Liver (tissue), 9 donors: ENCODE data around the gene PSEN1. TPM values are rescaled to one million over a fixed set of nuclear protein-coding genes. Genes with fewer than 3 reads are reported as not detected.

ENCODE experiments used
- DNase-seq: peaks from one replicate; pipeline ENCODE4 v3.0.0-alpha.2; 2017; ENCODE audit warnings: low spot score
- H3K27ac ChIP-seq, 2 donors: one replicate each; pipeline ENCODE4 v1.7.0; 2013; ENCODE audit warnings: inconsistent platforms in 2 of 2, low read length in 2 of 2, control low read depth in 1 of 2, low read depth in 1 of 2, mild to moderate bottlenecking in 1 of 2
- H3K27me3 ChIP-seq, 4 donors: one replicate each; pipeline versions ENCODE4 v1.6.1 to v1.7.0; 2013; ENCODE audit warnings: low read length in 3 of 4, inconsistent platforms in 1 of 4, mild to moderate bottlenecking in 1 of 4, moderate library complexity in 1 of 4; ENCODE audit not compliant: control insufficient read depth in 4 of 4, insufficient read depth in 4 of 4
- H3K36me3 ChIP-seq, 4 donors: one replicate each; pipeline versions ENCODE4 v1.6.1 to v1.7.0; 2013; ENCODE audit warnings: low read length in 3 of 4, mild to moderate bottlenecking in 3 of 4, low read depth in 1 of 4, moderate library complexity in 1 of 4; ENCODE audit not compliant: control insufficient read depth in 4 of 4, insufficient read depth in 3 of 4
- H3K4me1 ChIP-seq, 4 donors: one replicate each; pipeline versions ENCODE4 v1.6.1 to v1.7.0; 2013; ENCODE audit warnings: low read length in 3 of 4, mild to moderate bottlenecking in 3 of 4, moderate library complexity in 1 of 4; ENCODE audit not compliant: control insufficient read depth in 4 of 4, insufficient read depth in 4 of 4
- H3K4me3 ChIP-seq, 3 donors: one replicate each; pipeline versions ENCODE4 v1.6.1 to v1.7.0; 2013; ENCODE audit warnings: low read length in 3 of 3, control low read depth in 1 of 3, low read depth in 1 of 3, mild to moderate bottlenecking in 1 of 3
- H3K9ac ChIP-seq, 2 donors: one replicate each; pipeline ENCODE4 v1.7.0; 2013; ENCODE audit warnings: low read length in 2 of 2, mild to moderate bottlenecking in 2 of 2, moderate library complexity in 2 of 2, control low read depth in 1 of 2, low read depth in 1 of 2
- H3K9me3 ChIP-seq, 4 donors: one replicate each; pipeline versions ENCODE4 v1.6.1 to v1.7.0; 2013; ENCODE audit warnings: low read length in 3 of 4; ENCODE audit not compliant: control insufficient read depth in 4 of 4
- EGR1 ChIP-seq, 2 donors: IDR thresholded peaks; 2 replicates each; pipeline ENCODE4 v1.6.1; 2016 to 2018; ENCODE audit warnings: antibody characterized with exemption in 2 of 2, low read depth in 2 of 2
- FOXA1 ChIP-seq: IDR thresholded peaks from 2 replicates; pipeline ENCODE4 v1.6.1; 2016; ENCODE audit warnings: antibody characterized with exemption
- GABPA ChIP-seq, 2 donors: IDR thresholded peaks in 1 of 2; conservative IDR thresholded peaks in 1 of 2; 2 replicates each; pipeline ENCODE4 v1.6.1; 2016; ENCODE audit warnings: antibody characterized with exemption in 2 of 2, mild to moderate bottlenecking in 1 of 2, moderate library complexity in 1 of 2
- HNF4A ChIP-seq, 2 donors: conservative IDR thresholded peaks; 2 replicates each; pipeline ENCODE4 v1.6.1; 2016; ENCODE audit warnings: antibody characterized with exemption in 2 of 2, mild to moderate bottlenecking in 2 of 2
- HNF4G ChIP-seq: IDR thresholded peaks from 2 replicates; pipeline ENCODE4 v1.6.1; 2016; ENCODE audit warnings: antibody characterized with exemption
- JUND ChIP-seq, 2 donors: IDR thresholded peaks; 2 replicates each; pipeline ENCODE4 v1.6.1; 2016; ENCODE audit warnings: antibody characterized with exemption in 2 of 2
- NR2F2 ChIP-seq: IDR thresholded peaks from 2 replicates; pipeline ENCODE4 v1.6.1; 2016; ENCODE audit warnings: antibody characterized with exemption
- SP1 ChIP-seq: IDR thresholded peaks from 2 replicates; pipeline ENCODE4 v1.6.1; 2018; ENCODE audit warnings: antibody characterized with exemption, mild to moderate bottlenecking
- YY1 ChIP-seq: IDR thresholded peaks from 2 replicates; pipeline ENCODE4 v1.6.1; 2016; ENCODE audit warnings: antibody characterized with exemption, mild to moderate bottlenecking
- WGBS: extraction: QIAGEN DNeasy Blood & Tissue Kit; methylation state at CpG from one replicate; pipeline ENCODE4 v1.1.7; 2013; 5-methylcytosine and 5-hydroxymethylcytosine counted together
- polyA plus RNA-seq, 2 donors: library from polyadenylated mRNA; stranded (reverse) in 1 of 2; unstranded in 1 of 2; fragments of 200-250 nt in 1 of 2; fragments of >200 nt in 1 of 2; fragmentation: Nextera tagmentation in 1 of 2; extraction: Ambion mirVana in 1 of 2; gene quantifications; one replicate each; pipeline versions ENCODE4 v1.2.1 to v1.2.3, GENCODE V29; 2013 to 2015
- total RNA-seq, 2 donors: library from RNA; depleted of rRNA; stranded (reverse); fragments of >200 nt; gene quantifications; one replicate each; pipeline ENCODE4 v1.2.3, GENCODE V29; 2014
- TF ChIP-seq, protein P1 (sequence below): IDR thresholded peaks from 2 replicates; pipeline ENCODE4 v1.6.1; 2016; ENCODE audit warnings: antibody characterized with exemption
- TF ChIP-seq, protein P2 (sequence below): IDR thresholded peaks from 2 replicates; pipeline ENCODE4 v1.6.1; 2016; ENCODE audit warnings: antibody characterized with exemption, mild to moderate bottlenecking
- TF ChIP-seq, protein P3 (sequence below): fragments of 150-350 bp; IDR thresholded peaks from 2 replicates; pipeline ENCODE4 v1.5.1; 2017; ENCODE audit warnings: improper control_type of control experiment, low read depth, low read length; ENCODE audit not compliant: missing input control
- TF ChIP-seq, protein P4 (sequence below): IDR thresholded peaks from 2 replicates; pipeline ENCODE4 v1.6.1; 2016; ENCODE audit warnings: antibody characterized with exemption
- donor health status: healthy.
- donor health status: healthy.
- donor health status: healthy.
- donor health status: healthy.
- donor health status: healthy.

PSEN1 gene
- total and polyA plus RNA-seq, 4 donors = 10.4 to 36.2 (median 19.9) TPM

DNA sequence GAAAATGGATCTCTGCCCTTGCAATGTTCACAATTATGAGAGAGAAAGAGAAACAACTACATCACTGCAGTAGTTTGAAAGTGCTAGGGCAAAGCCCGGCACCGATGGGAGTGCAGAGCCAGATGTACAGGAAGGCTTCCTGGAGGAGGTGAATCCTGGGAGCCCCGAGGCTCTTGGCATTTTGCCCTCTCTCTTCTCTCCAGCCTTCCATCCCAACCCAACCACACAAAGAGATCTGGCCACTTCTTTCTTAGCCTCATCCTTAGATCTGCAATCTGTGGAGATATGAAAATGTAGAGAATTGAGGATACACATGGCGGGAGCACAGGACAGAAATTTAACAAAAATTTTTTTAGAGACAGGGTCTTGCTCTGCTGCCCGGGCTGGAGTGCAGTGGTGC is 97.7 kb downstream of the PSEN1 start:
- H3K27ac ChIP-seq = no peak overlapping the region
- peaks cover 0 to 6% (median 2%) of the 10 kb centered on the region in 4 donors for H3K27me3 ChIP-seq
- no peak overlapping the region for H3K9ac ChIP-seq
- no peak for TF ChIP-seq JUND (IDR thresholded peaks at IDR 0.05)
- TF ChIP-seq, protein P1, sequence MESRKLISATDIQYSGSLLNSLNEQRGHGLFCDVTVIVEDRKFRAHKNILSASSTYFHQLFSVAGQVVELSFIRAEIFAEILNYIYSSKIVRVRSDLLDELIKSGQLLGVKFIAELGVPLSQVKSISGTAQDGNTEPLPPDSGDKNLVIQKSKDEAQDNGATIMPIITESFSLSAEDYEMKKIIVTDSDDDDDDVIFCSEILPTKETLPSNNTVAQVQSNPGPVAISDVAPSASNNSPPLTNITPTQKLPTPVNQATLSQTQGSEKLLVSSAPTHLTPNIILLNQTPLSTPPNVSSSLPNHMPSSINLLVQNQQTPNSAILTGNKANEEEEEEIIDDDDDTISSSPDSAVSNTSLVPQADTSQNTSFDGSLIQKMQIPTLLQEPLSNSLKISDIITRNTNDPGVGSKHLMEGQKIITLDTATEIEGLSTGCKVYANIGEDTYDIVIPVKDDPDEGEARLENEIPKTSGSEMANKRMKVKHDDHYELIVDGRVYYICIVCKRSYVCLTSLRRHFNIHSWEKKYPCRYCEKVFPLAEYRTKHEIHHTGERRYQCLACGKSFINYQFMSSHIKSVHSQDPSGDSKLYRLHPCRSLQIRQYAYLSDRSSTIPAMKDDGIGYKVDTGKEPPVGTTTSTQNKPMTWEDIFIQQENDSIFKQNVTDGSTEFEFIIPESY = no peak
- TF ChIP-seq FOXA1 = no peak
- TF ChIP-seq, protein P2, sequence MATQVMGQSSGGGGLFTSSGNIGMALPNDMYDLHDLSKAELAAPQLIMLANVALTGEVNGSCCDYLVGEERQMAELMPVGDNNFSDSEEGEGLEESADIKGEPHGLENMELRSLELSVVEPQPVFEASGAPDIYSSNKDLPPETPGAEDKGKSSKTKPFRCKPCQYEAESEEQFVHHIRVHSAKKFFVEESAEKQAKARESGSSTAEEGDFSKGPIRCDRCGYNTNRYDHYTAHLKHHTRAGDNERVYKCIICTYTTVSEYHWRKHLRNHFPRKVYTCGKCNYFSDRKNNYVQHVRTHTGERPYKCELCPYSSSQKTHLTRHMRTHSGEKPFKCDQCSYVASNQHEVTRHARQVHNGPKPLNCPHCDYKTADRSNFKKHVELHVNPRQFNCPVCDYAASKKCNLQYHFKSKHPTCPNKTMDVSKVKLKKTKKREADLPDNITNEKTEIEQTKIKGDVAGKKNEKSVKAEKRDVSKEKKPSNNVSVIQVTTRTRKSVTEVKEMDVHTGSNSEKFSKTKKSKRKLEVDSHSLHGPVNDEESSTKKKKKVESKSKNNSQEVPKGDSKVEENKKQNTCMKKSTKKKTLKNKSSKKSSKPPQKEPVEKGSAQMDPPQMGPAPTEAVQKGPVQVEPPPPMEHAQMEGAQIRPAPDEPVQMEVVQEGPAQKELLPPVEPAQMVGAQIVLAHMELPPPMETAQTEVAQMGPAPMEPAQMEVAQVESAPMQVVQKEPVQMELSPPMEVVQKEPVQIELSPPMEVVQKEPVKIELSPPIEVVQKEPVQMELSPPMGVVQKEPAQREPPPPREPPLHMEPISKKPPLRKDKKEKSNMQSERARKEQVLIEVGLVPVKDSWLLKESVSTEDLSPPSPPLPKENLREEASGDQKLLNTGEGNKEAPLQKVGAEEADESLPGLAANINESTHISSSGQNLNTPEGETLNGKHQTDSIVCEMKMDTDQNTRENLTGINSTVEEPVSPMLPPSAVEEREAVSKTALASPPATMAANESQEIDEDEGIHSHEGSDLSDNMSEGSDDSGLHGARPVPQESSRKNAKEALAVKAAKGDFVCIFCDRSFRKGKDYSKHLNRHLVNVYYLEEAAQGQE = no peak
- TF ChIP-seq HNF4G = no peak
- no peak for TF ChIP-seq HNF4A (conservative IDR thresholded peaks at IDR 0.05)
- TF ChIP-seq, protein P3, sequence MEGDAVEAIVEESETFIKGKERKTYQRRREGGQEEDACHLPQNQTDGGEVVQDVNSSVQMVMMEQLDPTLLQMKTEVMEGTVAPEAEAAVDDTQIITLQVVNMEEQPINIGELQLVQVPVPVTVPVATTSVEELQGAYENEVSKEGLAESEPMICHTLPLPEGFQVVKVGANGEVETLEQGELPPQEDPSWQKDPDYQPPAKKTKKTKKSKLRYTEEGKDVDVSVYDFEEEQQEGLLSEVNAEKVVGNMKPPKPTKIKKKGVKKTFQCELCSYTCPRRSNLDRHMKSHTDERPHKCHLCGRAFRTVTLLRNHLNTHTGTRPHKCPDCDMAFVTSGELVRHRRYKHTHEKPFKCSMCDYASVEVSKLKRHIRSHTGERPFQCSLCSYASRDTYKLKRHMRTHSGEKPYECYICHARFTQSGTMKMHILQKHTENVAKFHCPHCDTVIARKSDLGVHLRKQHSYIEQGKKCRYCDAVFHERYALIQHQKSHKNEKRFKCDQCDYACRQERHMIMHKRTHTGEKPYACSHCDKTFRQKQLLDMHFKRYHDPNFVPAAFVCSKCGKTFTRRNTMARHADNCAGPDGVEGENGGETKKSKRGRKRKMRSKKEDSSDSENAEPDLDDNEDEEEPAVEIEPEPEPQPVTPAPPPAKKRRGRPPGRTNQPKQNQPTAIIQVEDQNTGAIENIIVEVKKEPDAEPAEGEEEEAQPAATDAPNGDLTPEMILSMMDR = no peak
- no peak overlapping the region for H3K4me3 ChIP-seq
- no peaks in the 10 kb centered on the region for H3K36me3 ChIP-seq
- 85% methylated on average over 5 of the region's 5 CpGs for WGBS
- H3K9me3 ChIP-seq = no peaks in the 10 kb centered on the region
- no peak for DNase-seq
- peaks cover 5 to 19% (median 13%) of the 10 kb centered on the region in 4 donors for H3K4me1 ChIP-seq

DNA sequence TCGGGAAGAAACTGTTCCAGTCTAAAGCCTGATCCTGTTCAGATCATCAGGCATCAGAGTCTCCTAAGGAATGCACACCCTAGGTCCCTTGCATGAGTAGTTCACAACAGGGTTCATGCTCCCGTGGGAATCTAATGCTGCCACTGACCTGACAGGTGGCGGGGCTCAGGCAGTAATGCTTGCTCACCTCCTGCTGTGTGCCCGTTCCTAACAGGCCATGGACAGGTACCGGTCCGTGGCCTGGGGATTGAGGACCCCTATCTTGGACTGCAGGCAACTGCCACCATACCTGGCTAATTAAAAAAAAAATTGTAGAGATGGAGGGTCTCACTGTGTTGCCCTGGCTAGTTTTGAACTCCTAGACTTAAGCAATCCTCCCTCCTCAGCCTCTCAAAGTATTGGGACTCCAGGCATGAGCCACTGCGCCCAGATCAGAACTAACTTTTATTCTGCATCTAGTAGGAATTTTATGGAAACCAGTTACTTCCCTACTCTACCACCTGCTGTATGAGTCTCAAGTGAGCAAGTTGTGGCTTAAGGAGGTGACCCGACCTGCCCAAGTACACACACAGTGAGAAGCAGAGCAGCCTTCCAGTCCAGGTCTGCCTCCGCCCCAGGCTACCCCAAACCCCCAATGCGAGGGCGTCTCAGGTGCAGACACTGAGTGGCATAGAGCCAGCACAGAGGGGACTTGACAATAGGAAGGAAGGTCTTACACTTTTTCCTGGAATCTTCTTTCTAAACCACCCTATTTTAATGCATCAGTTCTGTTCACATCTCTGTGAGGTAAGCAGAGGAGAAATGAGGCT is 98.5 kb downstream of the PSEN1 start:
- WGBS = 86% methylated on average over 11 of the region's 11 CpGs
- no peak overlapping the region for H3K4me3 ChIP-seq
- no peak for DNase-seq
- H3K36me3 ChIP-seq = no peaks in the 10 kb centered on the region
- peaks cover 5 to 26% (median 19%) of the 10 kb centered on the region in 4 donors for H3K4me1 ChIP-seq
- H3K9ac ChIP-seq = no peak overlapping the region
- H3K27ac ChIP-seq = no peak overlapping the region
- H3K9me3 ChIP-seq = no peaks in the 10 kb centered on the region
- H3K27me3 ChIP-seq = peaks cover 0 to 6% (median 2%) of the 10 kb centered on the region in 4 donors
- TF ChIP-seq HNF4A (conservative IDR thresholded peaks at IDR 0.05) = no peak
- TF ChIP-seq, protein P4, sequence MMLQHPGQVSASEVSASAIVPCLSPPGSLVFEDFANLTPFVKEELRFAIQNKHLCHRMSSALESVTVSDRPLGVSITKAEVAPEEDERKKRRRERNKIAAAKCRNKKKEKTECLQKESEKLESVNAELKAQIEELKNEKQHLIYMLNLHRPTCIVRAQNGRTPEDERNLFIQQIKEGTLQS = no peak
- no peak for TF ChIP-seq EGR1 (IDR thresholded peaks at IDR 0.05; ENCODE audit: low read depth in 2 of 2)
- TF ChIP-seq NR2F2 = no peak
- TF ChIP-seq SP1 = no peak
- TF ChIP-seq HNF4G = no peak
- TF ChIP-seq, protein P1 = no peak
- TF ChIP-seq, protein P2 = no peak
- TF ChIP-seq, protein P3 = no peak
- no peak for TF ChIP-seq JUND (IDR thresholded peaks at IDR 0.05)
- TF ChIP-seq GABPA (IDR thresholded peaks at IDR 0.05 in 1 of 2, conservative IDR thresholded peaks at IDR 0.05 in 1 of 2) = no peak
- no peak for TF ChIP-seq YY1
